Neural cell (in vitro differentiated cells): ENCODE data around the gene P2RX2. TPM values are rescaled to one million over a fixed set of nuclear protein-coding genes. Genes with fewer than 3 reads are reported as not detected.

Experiments used
- H2AFZ ChIP-seq: fragments of 200-600, 300-800 bp; sonication (generic), shearing (Covaris generic); 2 replicates; pipeline ENCODE4 v1.6.0; 2014; ENCODE audit warnings: low read depth, mild to moderate bottlenecking, antibody characterized with exemption, low read length, moderate library complexity
- H3F3A ChIP-seq: fragments of 200-600 bp; shearing (Covaris generic); 2 replicates; pipeline ENCODE4 v1.6.1; 2016; ENCODE audit warnings: mild to moderate bottlenecking, moderate library complexity, mixed read lengths, antibody characterized with exemption, low read length; ENCODE audit not compliant: insufficient read depth, poor library complexity, severe bottlenecking
- H3K27ac ChIP-seq: fragments of 200-600, 300-800 bp; sonication (generic), shearing (Covaris generic); 2 replicates; pipeline ENCODE4 v1.5.1; 2014; ENCODE audit warnings: mild to moderate bottlenecking, low read length, moderate library complexity
- H3K27me3 ChIP-seq: fragments of 300-800, 200-600 bp; sonication (generic), shearing (Covaris generic); 2 replicates; pipeline ENCODE4 v1.6.0; 2014; ENCODE audit warnings: mild to moderate bottlenecking, low read depth, low read length, moderate library complexity; ENCODE audit not compliant: insufficient read depth
- H3K36me3 ChIP-seq: fragments of 300-800, 200-600 bp; sonication (generic), shearing (Covaris generic); 2 replicates; pipeline ENCODE4 v1.5.1; 2014; ENCODE audit warnings: mild to moderate bottlenecking, antibody characterized with exemption, low read length, moderate library complexity; ENCODE audit not compliant: insufficient read depth
- H3K4me2 ChIP-seq: fragments of 300-800, 200-600 bp; sonication (generic), shearing (Covaris generic); 2 replicates; pipeline ENCODE4 v1.6.0; 2014; ENCODE audit warnings: mild to moderate bottlenecking, low read length
- H3K4me3 ChIP-seq: fragments of 300-800, 200-600 bp; sonication (generic), shearing (Covaris generic); 2 replicates; pipeline ENCODE4 v1.5.1; 2014; ENCODE audit warnings: mild to moderate bottlenecking, low read length, moderate library complexity
- H3K79me2 ChIP-seq: fragments of 200-600 bp; shearing (Covaris generic); replicated peaks from 2 replicates; pipeline ENCODE4 v1.6.0; 2014; ENCODE audit warnings: mild to moderate bottlenecking, low read length, moderate library complexity; ENCODE audit not compliant: insufficient read depth
- H3K9ac ChIP-seq: fragments of 300-800, 200-600 bp; sonication (generic), shearing (Covaris generic); 2 replicates; pipeline ENCODE4 v1.6.1; 2016; ENCODE audit warnings: mild to moderate bottlenecking, low read length, mixed read lengths
- H3K9me2 ChIP-seq: fragments of 200-600 bp; shearing (Covaris generic); 2 replicates; pipeline ENCODE4 v1.6.1; 2016; ENCODE audit warnings: mild to moderate bottlenecking, low read length, mixed read lengths; ENCODE audit not compliant: insufficient read depth
- H3K9me3 ChIP-seq: fragments of 200-600, 300-800 bp; sonication (generic), shearing (Covaris generic); 2 replicates; pipeline ENCODE4 v1.6.1; 2016; ENCODE audit warnings: mild to moderate bottlenecking, mixed run types, low read length, moderate library complexity, mixed read lengths
- H4K20me1 ChIP-seq: fragments of 200-600 bp; shearing (Covaris generic); 2 replicates; pipeline ENCODE4 v1.6.1; 2016; ENCODE audit warnings: mild to moderate bottlenecking, mixed run types; ENCODE audit not compliant: insufficient read depth
- EP300 ChIP-seq: fragments of 450-650 bp; conservative IDR thresholded peaks from 2 replicates; pipeline ENCODE4 v1.6.1; 2014; ENCODE audit warnings: antibody characterized with exemption, mild to moderate bottlenecking, moderate library complexity; ENCODE audit not compliant: poor library complexity, severe bottlenecking
- EZH2 ChIP-seq: fragments of 200-600, 300-800 bp; shearing (Covaris generic), sonication (generic); IDR thresholded peaks from 2 replicates; pipeline ENCODE4 v1.6.1; 2014; ENCODE audit warnings: antibody characterized with exemption, low read length, borderline replicate concordance, mild to moderate bottlenecking; ENCODE audit not compliant: insufficient read depth, poor library complexity, severe bottlenecking
- MXI1 ChIP-seq: fragments of 450-650 bp; conservative IDR thresholded peaks from 2 replicates; pipeline ENCODE4 v1.6.1; 2014; ENCODE audit warnings: antibody characterized with exemption, mild to moderate bottlenecking; ENCODE audit not compliant: poor library complexity, severe bottlenecking
- POLR2AphosphoS5 ChIP-seq: IDR thresholded peaks from 2 replicates; pipeline ENCODE4 v1.6.1; 2012
- RAD21 ChIP-seq: fragments of 450-650 bp; conservative IDR thresholded peaks from 2 replicates; pipeline ENCODE4 v1.6.1; 2014; ENCODE audit warnings: antibody characterized with exemption, mild to moderate bottlenecking, moderate library complexity
- SMC3 ChIP-seq: fragments of 450-650 bp; conservative IDR thresholded peaks from 2 replicates; pipeline ENCODE4 v1.6.1; 2014; ENCODE audit warnings: antibody characterized with exemption, mild to moderate bottlenecking, moderate library complexity; ENCODE audit not compliant: poor library complexity
- TAF1 ChIP-seq: IDR thresholded peaks from 2 replicates; pipeline ENCODE4 v1.6.1; 2012; ENCODE audit warnings: low read depth
- polyA plus RNA-seq: library from polyadenylated mRNA; depleted of rRNA; stranded (reverse); fragments of >200 nt; gene quantifications from 2 replicates; pipeline ENCODE4 v1.2.3, GENCODE V29; 2014
- TF ChIP-seq, protein P1 (sequence below): IDR thresholded peaks from 2 replicates; pipeline ENCODE4 v1.6.1; 2012; ENCODE audit warnings: borderline replicate concordance
- TF ChIP-seq, protein P2 (sequence below): fragments of 450-650 bp; IDR thresholded peaks from 2 replicates; pipeline ENCODE4 v1.5.1; 2014; ENCODE audit warnings: antibody characterized with exemption, mild to moderate bottlenecking, moderate library complexity; ENCODE audit not compliant: poor library complexity, severe bottlenecking

The P2RX2 gene
- polyA plus RNA-seq, 1 donor from 2014 or later = not detected

- no peaks in the 10 kb centered on the region for H3K9me3 ChIP-seq
- no peaks in the 10 kb centered on the region for H3K79me2 ChIP-seq
- TF ChIP-seq RAD21 = peak; percentile 63
- TF ChIP-seq, protein P1, sequence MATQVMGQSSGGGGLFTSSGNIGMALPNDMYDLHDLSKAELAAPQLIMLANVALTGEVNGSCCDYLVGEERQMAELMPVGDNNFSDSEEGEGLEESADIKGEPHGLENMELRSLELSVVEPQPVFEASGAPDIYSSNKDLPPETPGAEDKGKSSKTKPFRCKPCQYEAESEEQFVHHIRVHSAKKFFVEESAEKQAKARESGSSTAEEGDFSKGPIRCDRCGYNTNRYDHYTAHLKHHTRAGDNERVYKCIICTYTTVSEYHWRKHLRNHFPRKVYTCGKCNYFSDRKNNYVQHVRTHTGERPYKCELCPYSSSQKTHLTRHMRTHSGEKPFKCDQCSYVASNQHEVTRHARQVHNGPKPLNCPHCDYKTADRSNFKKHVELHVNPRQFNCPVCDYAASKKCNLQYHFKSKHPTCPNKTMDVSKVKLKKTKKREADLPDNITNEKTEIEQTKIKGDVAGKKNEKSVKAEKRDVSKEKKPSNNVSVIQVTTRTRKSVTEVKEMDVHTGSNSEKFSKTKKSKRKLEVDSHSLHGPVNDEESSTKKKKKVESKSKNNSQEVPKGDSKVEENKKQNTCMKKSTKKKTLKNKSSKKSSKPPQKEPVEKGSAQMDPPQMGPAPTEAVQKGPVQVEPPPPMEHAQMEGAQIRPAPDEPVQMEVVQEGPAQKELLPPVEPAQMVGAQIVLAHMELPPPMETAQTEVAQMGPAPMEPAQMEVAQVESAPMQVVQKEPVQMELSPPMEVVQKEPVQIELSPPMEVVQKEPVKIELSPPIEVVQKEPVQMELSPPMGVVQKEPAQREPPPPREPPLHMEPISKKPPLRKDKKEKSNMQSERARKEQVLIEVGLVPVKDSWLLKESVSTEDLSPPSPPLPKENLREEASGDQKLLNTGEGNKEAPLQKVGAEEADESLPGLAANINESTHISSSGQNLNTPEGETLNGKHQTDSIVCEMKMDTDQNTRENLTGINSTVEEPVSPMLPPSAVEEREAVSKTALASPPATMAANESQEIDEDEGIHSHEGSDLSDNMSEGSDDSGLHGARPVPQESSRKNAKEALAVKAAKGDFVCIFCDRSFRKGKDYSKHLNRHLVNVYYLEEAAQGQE = no peak
- TF ChIP-seq POLR2AphosphoS5 = no peak
- no peak for TF ChIP-seq TAF1
- no peak for TF ChIP-seq EZH2
- TF ChIP-seq SMC3 = peak; percentile 75
- no peak for TF ChIP-seq EP300
- TF ChIP-seq MXI1 = no peak
- TF ChIP-seq, protein P2, sequence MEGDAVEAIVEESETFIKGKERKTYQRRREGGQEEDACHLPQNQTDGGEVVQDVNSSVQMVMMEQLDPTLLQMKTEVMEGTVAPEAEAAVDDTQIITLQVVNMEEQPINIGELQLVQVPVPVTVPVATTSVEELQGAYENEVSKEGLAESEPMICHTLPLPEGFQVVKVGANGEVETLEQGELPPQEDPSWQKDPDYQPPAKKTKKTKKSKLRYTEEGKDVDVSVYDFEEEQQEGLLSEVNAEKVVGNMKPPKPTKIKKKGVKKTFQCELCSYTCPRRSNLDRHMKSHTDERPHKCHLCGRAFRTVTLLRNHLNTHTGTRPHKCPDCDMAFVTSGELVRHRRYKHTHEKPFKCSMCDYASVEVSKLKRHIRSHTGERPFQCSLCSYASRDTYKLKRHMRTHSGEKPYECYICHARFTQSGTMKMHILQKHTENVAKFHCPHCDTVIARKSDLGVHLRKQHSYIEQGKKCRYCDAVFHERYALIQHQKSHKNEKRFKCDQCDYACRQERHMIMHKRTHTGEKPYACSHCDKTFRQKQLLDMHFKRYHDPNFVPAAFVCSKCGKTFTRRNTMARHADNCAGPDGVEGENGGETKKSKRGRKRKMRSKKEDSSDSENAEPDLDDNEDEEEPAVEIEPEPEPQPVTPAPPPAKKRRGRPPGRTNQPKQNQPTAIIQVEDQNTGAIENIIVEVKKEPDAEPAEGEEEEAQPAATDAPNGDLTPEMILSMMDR = peak; percentile 73
- no peak overlapping the region for H3K4me2 ChIP-seq
- no peaks in the 10 kb centered on the region for H4K20me1 ChIP-seq
- H2AFZ ChIP-seq = no peak overlapping the region
- no peaks in the 10 kb centered on the region for H3K9me2 ChIP-seq
- H3K27ac ChIP-seq = no peak overlapping the region
- H3F3A ChIP-seq = no peaks in the 10 kb centered on the region
- H3K36me3 ChIP-seq = no peaks in the 10 kb centered on the region
- no peaks in the 10 kb centered on the region for H3K27me3 ChIP-seq
- H3K4me3 ChIP-seq = no peak overlapping the region
- no peak overlapping the region for H3K9ac ChIP-seq
These were observed 20.2 kb downstream of the P2RX2 start for GRCh38 chr12:132638541-132639408.

DNA sequence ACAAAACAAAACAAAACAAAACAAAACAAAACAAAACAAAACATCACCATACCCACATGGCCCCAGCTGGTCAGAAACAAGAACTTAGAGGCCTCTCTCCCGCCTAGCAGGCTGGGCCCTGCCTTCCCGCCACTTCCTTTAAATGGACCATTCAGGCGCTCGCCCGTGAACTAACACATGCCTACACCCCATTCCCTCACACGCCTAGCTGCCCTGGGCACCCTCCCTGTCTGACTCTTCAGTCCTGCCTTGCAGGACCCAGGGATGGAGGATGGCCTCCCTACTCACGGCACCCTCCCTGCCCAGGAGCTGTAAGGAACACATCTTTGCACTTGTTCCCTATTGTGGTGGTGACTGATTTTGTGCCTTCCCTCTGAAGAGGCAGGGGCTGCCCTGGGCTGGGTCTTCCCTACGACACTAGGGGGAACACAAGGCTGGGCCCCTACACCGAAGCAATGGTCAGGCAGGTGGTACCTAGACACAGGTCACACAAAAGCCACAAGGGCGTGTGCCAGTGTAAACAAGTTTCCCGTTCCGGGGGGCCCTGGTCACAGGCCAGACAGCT is 21.5 kb downstream of the P2RX2 start:
- Histone ChIP-seq H3K36me3 (no peaks in the 10 kb centered on the region), H3K9me2 (no peaks in the 10 kb centered on the region)

More for the DNA sequence above, 21.5 kb downstream of the P2RX2 start:
- H3K4me2 ChIP-seq = no peak overlapping the region
- H4K20me1 ChIP-seq = no peaks in the 10 kb centered on the region
- H3K9ac ChIP-seq = no peak overlapping the region
- H3K9me3 ChIP-seq = no peaks in the 10 kb centered on the region
- H3K79me2 ChIP-seq = no peaks in the 10 kb centered on the region
- no peak overlapping the region for H3K27ac ChIP-seq
- no peak overlapping the region for H3K4me3 ChIP-seq
- H3K27me3 ChIP-seq = no peaks in the 10 kb centered on the region
- TF ChIP-seq, protein P2 = no peak
- TF ChIP-seq, protein P1 = no peak
- TF ChIP-seq POLR2AphosphoS5 (no peak), RAD21 (no peak), EP300 (no peak), EZH2 (no peak), TAF1 (no peak), MXI1 (no peak), SMC3 (no peak)
- H3F3A ChIP-seq = no peaks in the 10 kb centered on the region
- H2AFZ ChIP-seq = no peak overlapping the region
